Liver (tissue), 9 donors: Measurements from ENCODE around the gene IQGAP2. TPM values are rescaled to one million over a fixed set of nuclear protein-coding genes. Genes with fewer than 3 reads are reported as not detected.

Experiments
- DNase-seq: peaks from one replicate; pipeline ENCODE4 v3.0.0-alpha.2; 2017; ENCODE audit warnings: low spot score
- H3K27ac ChIP-seq, 2 donors: one replicate each; pipeline ENCODE4 v1.7.0; 2013; ENCODE audit warnings: inconsistent platforms in 2 of 2, low read length in 2 of 2, control low read depth in 1 of 2, low read depth in 1 of 2, mild to moderate bottlenecking in 1 of 2
- H3K27me3 ChIP-seq, 4 donors: one replicate each; pipeline versions ENCODE4 v1.6.1 to v1.7.0; 2013; ENCODE audit warnings: low read length in 3 of 4, inconsistent platforms in 1 of 4, mild to moderate bottlenecking in 1 of 4, moderate library complexity in 1 of 4; ENCODE audit not compliant: control insufficient read depth in 4 of 4, insufficient read depth in 4 of 4
- H3K36me3 ChIP-seq, 4 donors: one replicate each; pipeline versions ENCODE4 v1.6.1 to v1.7.0; 2013; ENCODE audit warnings: low read length in 3 of 4, mild to moderate bottlenecking in 3 of 4, low read depth in 1 of 4, moderate library complexity in 1 of 4; ENCODE audit not compliant: control insufficient read depth in 4 of 4, insufficient read depth in 3 of 4
- H3K4me1 ChIP-seq, 4 donors: one replicate each; pipeline versions ENCODE4 v1.6.1 to v1.7.0; 2013; ENCODE audit warnings: low read length in 3 of 4, mild to moderate bottlenecking in 3 of 4, moderate library complexity in 1 of 4; ENCODE audit not compliant: control insufficient read depth in 4 of 4, insufficient read depth in 4 of 4
- H3K4me3 ChIP-seq, 3 donors: one replicate each; pipeline versions ENCODE4 v1.6.1 to v1.7.0; 2013; ENCODE audit warnings: low read length in 3 of 3, control low read depth in 1 of 3, low read depth in 1 of 3, mild to moderate bottlenecking in 1 of 3
- H3K9ac ChIP-seq, 2 donors: one replicate each; pipeline ENCODE4 v1.7.0; 2013; ENCODE audit warnings: low read length in 2 of 2, mild to moderate bottlenecking in 2 of 2, moderate library complexity in 2 of 2, control low read depth in 1 of 2, low read depth in 1 of 2
- H3K9me3 ChIP-seq, 4 donors: one replicate each; pipeline versions ENCODE4 v1.6.1 to v1.7.0; 2013; ENCODE audit warnings: low read length in 3 of 4; ENCODE audit not compliant: control insufficient read depth in 4 of 4
- EGR1 ChIP-seq, 2 donors: IDR thresholded peaks; 2 replicates each; pipeline ENCODE4 v1.6.1; 2016 to 2018; ENCODE audit warnings: antibody characterized with exemption in 2 of 2, low read depth in 2 of 2
- FOXA1 ChIP-seq: IDR thresholded peaks from 2 replicates; pipeline ENCODE4 v1.6.1; 2016; ENCODE audit warnings: antibody characterized with exemption
- FOXA2 ChIP-seq: IDR thresholded peaks from 2 replicates; pipeline ENCODE4 v1.6.1; 2016; ENCODE audit warnings: antibody characterized with exemption
- GABPA ChIP-seq, 2 donors: IDR thresholded peaks in 1 of 2; conservative IDR thresholded peaks in 1 of 2; 2 replicates each; pipeline ENCODE4 v1.6.1; 2016; ENCODE audit warnings: antibody characterized with exemption in 2 of 2, mild to moderate bottlenecking in 1 of 2, moderate library complexity in 1 of 2
- HNF4A ChIP-seq, 2 donors: conservative IDR thresholded peaks; 2 replicates each; pipeline ENCODE4 v1.6.1; 2016; ENCODE audit warnings: antibody characterized with exemption in 2 of 2, mild to moderate bottlenecking in 2 of 2
- NR2F2 ChIP-seq: IDR thresholded peaks from 2 replicates; pipeline ENCODE4 v1.6.1; 2016; ENCODE audit warnings: antibody characterized with exemption
- RAD21 ChIP-seq, 2 donors: IDR thresholded peaks; 2 replicates each; pipeline ENCODE4 v1.6.1; 2016; ENCODE audit warnings: antibody characterized with exemption in 2 of 2, mild to moderate bottlenecking in 2 of 2
- REST ChIP-seq: IDR thresholded peaks from 2 replicates; pipeline ENCODE4 v1.6.1; 2016; ENCODE audit warnings: antibody characterized with exemption, mild to moderate bottlenecking
- RXRA ChIP-seq, 2 donors: IDR thresholded peaks; 2 replicates each; pipeline ENCODE4 v1.6.1; 2017 to 2018; ENCODE audit warnings: antibody characterized with exemption in 2 of 2, mild to moderate bottlenecking in 1 of 2
- SP1 ChIP-seq: IDR thresholded peaks from 2 replicates; pipeline ENCODE4 v1.6.1; 2018; ENCODE audit warnings: antibody characterized with exemption, mild to moderate bottlenecking
- TAF1 ChIP-seq: conservative IDR thresholded peaks from 2 replicates; pipeline ENCODE4 v1.6.1; 2016; ENCODE audit warnings: antibody characterized with exemption, mild to moderate bottlenecking
- YY1 ChIP-seq: IDR thresholded peaks from 2 replicates; pipeline ENCODE4 v1.6.1; 2016; ENCODE audit warnings: antibody characterized with exemption, mild to moderate bottlenecking
- WGBS: extraction: QIAGEN DNeasy Blood & Tissue Kit; methylation state at CpG from one replicate; pipeline ENCODE4 v1.1.7; 2013; 5-methylcytosine and 5-hydroxymethylcytosine counted together
- polyA plus RNA-seq, 2 donors: library from polyadenylated mRNA; stranded (reverse) in 1 of 2; unstranded in 1 of 2; fragments of 200-250 nt in 1 of 2; fragments of >200 nt in 1 of 2; fragmentation: Nextera tagmentation in 1 of 2; extraction: Ambion mirVana in 1 of 2; gene quantifications; one replicate each; pipeline versions ENCODE4 v1.2.1 to v1.2.3, GENCODE V29; 2013 to 2015
- total RNA-seq, 2 donors: library from RNA; depleted of rRNA; stranded (reverse); fragments of >200 nt; gene quantifications; one replicate each; pipeline ENCODE4 v1.2.3, GENCODE V29; 2014
- TF ChIP-seq, protein P1 (sequence below): IDR thresholded peaks from 2 replicates; pipeline ENCODE4 v1.6.1; 2016; ENCODE audit warnings: antibody characterized with exemption
- TF ChIP-seq, protein P2 (sequence below): IDR thresholded peaks from 2 replicates; pipeline ENCODE4 v1.6.1; 2016; ENCODE audit warnings: antibody characterized with exemption
- TF ChIP-seq, protein P3 (sequence below): IDR thresholded peaks from 2 replicates; pipeline ENCODE4 v1.6.1; 2016; ENCODE audit warnings: antibody characterized with exemption
- TF ChIP-seq, protein P4 (sequence below): fragments of 150-350 bp; IDR thresholded peaks from 2 replicates; pipeline ENCODE4 v1.5.1; 2017; ENCODE audit warnings: improper control_type of control experiment, low read depth, low read length; ENCODE audit not compliant: missing input control
- donor health status: healthy.
- donor health status: healthy.
- donor health status: healthy.
- donor health status: healthy.
- donor health status: healthy.

IQGAP2 gene
- total and polyA plus RNA-seq, 4 donors = 41.5 to 205 (median 102) TPM

DNA sequence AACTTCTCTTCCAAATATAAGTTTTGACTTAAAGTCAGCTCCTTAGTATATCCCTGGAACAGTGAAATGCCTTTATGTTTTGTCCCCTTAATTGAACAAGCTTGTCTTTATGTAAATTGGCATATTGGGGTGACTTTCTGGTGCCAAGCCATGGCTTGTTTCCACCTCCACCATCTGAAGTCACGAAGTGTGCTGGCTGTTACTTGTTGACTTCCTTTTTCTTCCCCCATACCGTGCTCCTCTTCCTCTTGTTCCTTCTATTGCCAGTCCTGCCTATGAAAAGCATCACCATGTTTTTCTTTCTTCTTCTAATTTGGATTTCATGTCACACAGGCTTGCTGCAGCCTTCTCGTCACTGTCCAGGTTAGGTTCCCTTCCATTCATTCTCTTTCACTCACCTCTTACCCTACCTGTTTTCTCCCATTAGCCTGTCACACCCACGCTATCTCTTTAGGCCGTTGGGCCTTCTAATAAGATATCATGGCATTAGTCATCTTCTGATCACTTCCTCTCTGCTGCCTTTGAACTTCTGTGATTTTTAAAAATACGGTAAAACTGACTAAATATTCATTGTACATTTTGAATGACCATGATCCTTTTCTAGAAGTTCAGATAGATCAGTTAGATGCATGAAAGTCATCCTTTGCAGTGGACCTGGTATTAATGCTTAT, 48.1 kb downstream of the IQGAP2 start:
- no peaks in the 10 kb centered on the region for H3K27me3 ChIP-seq
- peaks cover 0 to 11% (median 7%) of the 10 kb centered on the region in 4 donors for H3K4me1 ChIP-seq
- H3K27ac ChIP-seq = no peak overlapping the region
- WGBS = 68% methylated on average over 6 of the region's 6 CpGs
- TF ChIP-seq, protein P1, sequence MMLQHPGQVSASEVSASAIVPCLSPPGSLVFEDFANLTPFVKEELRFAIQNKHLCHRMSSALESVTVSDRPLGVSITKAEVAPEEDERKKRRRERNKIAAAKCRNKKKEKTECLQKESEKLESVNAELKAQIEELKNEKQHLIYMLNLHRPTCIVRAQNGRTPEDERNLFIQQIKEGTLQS = no peak
- TF ChIP-seq YY1 = no peak
- no peak for TF ChIP-seq EGR1 (IDR thresholded peaks at IDR 0.05; ENCODE audit: low read depth in 2 of 2)
- TF ChIP-seq, protein P2, sequence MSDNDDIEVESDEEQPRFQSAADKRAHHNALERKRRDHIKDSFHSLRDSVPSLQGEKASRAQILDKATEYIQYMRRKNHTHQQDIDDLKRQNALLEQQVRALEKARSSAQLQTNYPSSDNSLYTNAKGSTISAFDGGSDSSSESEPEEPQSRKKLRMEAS = no peak
- no peak for TF ChIP-seq NR2F2
- no peak for TF ChIP-seq RAD21 (IDR thresholded peaks at IDR 0.05)
- no peak for TF ChIP-seq GABPA (IDR thresholded peaks at IDR 0.05 in 1 of 2, conservative IDR thresholded peaks at IDR 0.05 in 1 of 2)
- no peak for TF ChIP-seq RXRA (IDR thresholded peaks at IDR 0.05)
- TF ChIP-seq REST = no peak
- TF ChIP-seq, protein P3, sequence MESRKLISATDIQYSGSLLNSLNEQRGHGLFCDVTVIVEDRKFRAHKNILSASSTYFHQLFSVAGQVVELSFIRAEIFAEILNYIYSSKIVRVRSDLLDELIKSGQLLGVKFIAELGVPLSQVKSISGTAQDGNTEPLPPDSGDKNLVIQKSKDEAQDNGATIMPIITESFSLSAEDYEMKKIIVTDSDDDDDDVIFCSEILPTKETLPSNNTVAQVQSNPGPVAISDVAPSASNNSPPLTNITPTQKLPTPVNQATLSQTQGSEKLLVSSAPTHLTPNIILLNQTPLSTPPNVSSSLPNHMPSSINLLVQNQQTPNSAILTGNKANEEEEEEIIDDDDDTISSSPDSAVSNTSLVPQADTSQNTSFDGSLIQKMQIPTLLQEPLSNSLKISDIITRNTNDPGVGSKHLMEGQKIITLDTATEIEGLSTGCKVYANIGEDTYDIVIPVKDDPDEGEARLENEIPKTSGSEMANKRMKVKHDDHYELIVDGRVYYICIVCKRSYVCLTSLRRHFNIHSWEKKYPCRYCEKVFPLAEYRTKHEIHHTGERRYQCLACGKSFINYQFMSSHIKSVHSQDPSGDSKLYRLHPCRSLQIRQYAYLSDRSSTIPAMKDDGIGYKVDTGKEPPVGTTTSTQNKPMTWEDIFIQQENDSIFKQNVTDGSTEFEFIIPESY = no peak
- H3K9me3 ChIP-seq = no peaks in the 10 kb centered on the region
- H3K9ac ChIP-seq = no peak overlapping the region
- no peak for DNase-seq
- H3K36me3 ChIP-seq = peaks cover 0 to 6% (median 0%) of the 10 kb centered on the region in 4 donors
- no peak overlapping the region for H3K4me3 ChIP-seq

DNA sequence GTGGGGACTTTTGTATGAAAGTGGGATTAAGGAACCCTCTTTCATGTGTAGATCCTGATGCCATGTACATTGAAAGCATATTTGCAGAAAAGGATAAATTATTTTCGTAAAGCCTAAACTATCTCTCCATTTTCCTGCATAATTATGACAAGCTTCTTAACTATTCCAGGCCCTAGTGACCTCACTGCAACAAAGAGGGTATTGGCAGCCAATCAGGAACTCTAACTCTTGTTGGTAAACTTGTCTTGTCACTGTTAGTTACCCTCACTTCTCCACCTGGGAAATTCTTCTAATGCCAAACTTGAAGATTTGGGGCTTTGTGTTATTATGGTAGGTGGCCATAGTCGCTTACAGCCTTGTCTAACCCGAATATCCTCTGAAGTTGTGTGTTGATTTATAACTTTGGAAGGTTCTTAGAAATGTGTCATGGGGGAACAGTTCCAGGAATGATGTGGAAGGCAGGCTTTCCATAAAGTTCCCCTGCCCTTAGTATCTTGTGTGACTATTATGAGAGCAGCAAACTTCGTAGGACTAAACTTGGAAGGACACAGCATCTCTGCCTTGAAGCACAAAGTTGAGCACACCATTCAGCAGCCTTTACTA, 52.5 kb downstream of the IQGAP2 start:
- Histone ChIP-seq H3K27me3 (no peaks in the 10 kb centered on the region), H3K27ac (peak overlapping the region in 1 of 2 donors; percentile 13), H3K9me3 (no peaks in the 10 kb centered on the region), H3K4me3 (no peak overlapping the region), H3K9ac (no peak overlapping the region), H3K36me3 (no peaks in the 10 kb centered on the region), H3K4me1 (peaks cover 19 to 41% (median 35%) of the 10 kb centered on the region in 4 donors)
- WGBS = 65% methylated on average over 4 of the region's 4 CpGs
- no peak for DNase-seq
- no peak for TF ChIP-seq YY1
- TF ChIP-seq GABPA (IDR thresholded peaks at IDR 0.05 in 1 of 2, conservative IDR thresholded peaks at IDR 0.05 in 1 of 2) = no peak
- no peak for TF ChIP-seq HNF4A (conservative IDR thresholded peaks at IDR 0.05)
- no peak for TF ChIP-seq RAD21 (IDR thresholded peaks at IDR 0.05)
- TF ChIP-seq, protein P2 = no peak
- TF ChIP-seq, protein P4, sequence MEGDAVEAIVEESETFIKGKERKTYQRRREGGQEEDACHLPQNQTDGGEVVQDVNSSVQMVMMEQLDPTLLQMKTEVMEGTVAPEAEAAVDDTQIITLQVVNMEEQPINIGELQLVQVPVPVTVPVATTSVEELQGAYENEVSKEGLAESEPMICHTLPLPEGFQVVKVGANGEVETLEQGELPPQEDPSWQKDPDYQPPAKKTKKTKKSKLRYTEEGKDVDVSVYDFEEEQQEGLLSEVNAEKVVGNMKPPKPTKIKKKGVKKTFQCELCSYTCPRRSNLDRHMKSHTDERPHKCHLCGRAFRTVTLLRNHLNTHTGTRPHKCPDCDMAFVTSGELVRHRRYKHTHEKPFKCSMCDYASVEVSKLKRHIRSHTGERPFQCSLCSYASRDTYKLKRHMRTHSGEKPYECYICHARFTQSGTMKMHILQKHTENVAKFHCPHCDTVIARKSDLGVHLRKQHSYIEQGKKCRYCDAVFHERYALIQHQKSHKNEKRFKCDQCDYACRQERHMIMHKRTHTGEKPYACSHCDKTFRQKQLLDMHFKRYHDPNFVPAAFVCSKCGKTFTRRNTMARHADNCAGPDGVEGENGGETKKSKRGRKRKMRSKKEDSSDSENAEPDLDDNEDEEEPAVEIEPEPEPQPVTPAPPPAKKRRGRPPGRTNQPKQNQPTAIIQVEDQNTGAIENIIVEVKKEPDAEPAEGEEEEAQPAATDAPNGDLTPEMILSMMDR = no peak
- no peak for TF ChIP-seq FOXA1
- no peak for TF ChIP-seq TAF1
- no peak for TF ChIP-seq EGR1 (IDR thresholded peaks at IDR 0.05; ENCODE audit: low read depth in 2 of 2)
- TF ChIP-seq, protein P3 = no peak
- TF ChIP-seq SP1 = no peak
- TF ChIP-seq NR2F2 = no peak
- no peak for TF ChIP-seq FOXA2
